Activated CD8-positive, alpha-beta memory T cell treated with anti-CD3 and anti-CD28 coated beads for 48 hours (primary cell): ENCODE data around the gene TAF4.
"Not testable (repeated sequence)": the region's sequence is repeated elsewhere in the genome, so short reads cannot be mapped to it uniquely, and the experiment has no call there.

Source experiments
- DNase-seq, 3 experiments: peaks; one replicate each; pipeline ENCODE4 v3.0.0-alpha.2; 2020; ENCODE audit warnings: low read depth in 2 of 3, low spot score in 2 of 3

Gene TAF4

GRCh38 chr20:62079166-62079565 is 13.5 kb upstream of the TAF4 start:
- no peak for DNase-seq

GRCh38 chr20:62073323-62073722 is 7.6 kb upstream of the TAF4 start:
- DNase-seq = no peak

GRCh38 chr20:62071669-62072430 is 6.2 kb upstream of the TAF4 start:
- not testable (repeated sequence) for DNase-seq

GRCh38 chr20:62069741-62070216 is 4.1 kb upstream of the TAF4 start:
- no peak for DNase-seq

GRCh38 chr20:62068997-62069396 is 3.3 kb upstream of the TAF4 start:
- DNase-seq = no peak

GRCh38 chr20:62067547-62068260 is 2.0 kb upstream of the TAF4 start:
- DNase-seq = no peak

- no peak for DNase-seq
Measured at GRCh38 chr20:62066983-62067433, 1.3 kb upstream of the TAF4 start.

- peak; percentile 14 to 26 (median 24) for DNase-seq
Measured at GRCh38 chr20:62066339-62066982, 780 bp upstream of the TAF4 start.

GRCh38 chr20:62064770-62065673 is 659 bp downstream of the TAF4 start:
- no peak for DNase-seq

GRCh38 chr20:62063981-62064769 is 1.5 kb downstream of the TAF4 start:
- no peak for DNase-seq

GRCh38 chr20:62063315-62063980 is 2.2 kb downstream of the TAF4 start:
- DNase-seq = no peak

GRCh38 chr20:62062661-62063314 is 2.9 kb downstream of the TAF4 start:
- DNase-seq = no peak

GRCh38 chr20:62061851-62062423 is 3.7 kb downstream of the TAF4 start:
- DNase-seq = no peak

- DNase-seq = no peak
Measured at GRCh38 chr20:62060631-62061541, 4.8 kb downstream of the TAF4 start.

- no peak for DNase-seq
Measured at GRCh38 chr20:62059920-62060630, 5.6 kb downstream of the TAF4 start.

- DNase-seq = no peak
Measured at GRCh38 chr20:62059401-62059800, 6.3 kb downstream of the TAF4 start.

GRCh38 chr20:62058941-62059340 is 6.7 kb downstream of the TAF4 start:
- no peak for DNase-seq
